SU-DHL-6 (cell line): Measurements from ENCODE around the gene CERKL.

Experiments
- H2AFZ ChIP-seq: fragments of 200-600 bp; sonication (generic); 2 replicates; pipeline ENCODE4 v1.6.1; 2014; ENCODE audit warnings: low read depth, mild to moderate bottlenecking, moderate library complexity, mixed read lengths, antibody characterized with exemption, low read length; ENCODE audit not compliant: severe bottlenecking
- H3F3A ChIP-seq: fragments of 200-600 bp; shearing (Covaris generic); 2 replicates; pipeline ENCODE4 v1.6.0; 2016; ENCODE audit warnings: antibody characterized with exemption, mild to moderate bottlenecking; ENCODE audit not compliant: insufficient read depth
- H3K27ac ChIP-seq: fragments of 200-600 bp; sonication (generic); 2 replicates; pipeline ENCODE4 v1.5.1; 2016; ENCODE audit warnings: low read depth, mild to moderate bottlenecking, low read length, moderate library complexity, mixed read lengths
- H3K27me3 ChIP-seq: fragments of 200-600 bp; sonication (generic), shearing (Covaris generic); 2 replicates; pipeline ENCODE4 v1.6.0; 2014; ENCODE audit warnings: mild to moderate bottlenecking, low read length
- H3K36me3 ChIP-seq: fragments of 200-600 bp; sonication (generic); 2 replicates; pipeline ENCODE4 v1.6.1; 2014; ENCODE audit warnings: mild to moderate bottlenecking, low read length, mixed read lengths
- H3K4me2 ChIP-seq: fragments of 300-600, 200-600 bp; shearing (Covaris generic), sonication (generic); 2 replicates; pipeline ENCODE4 v1.6.0; 2014; ENCODE audit warnings: low read length, low read depth, mild to moderate bottlenecking; ENCODE audit not compliant: poor library complexity, severe bottlenecking
- H3K4me3 ChIP-seq: fragments of 200-600 bp; sonication (generic); 2 replicates; pipeline ENCODE4 v1.5.1; 2014; ENCODE audit warnings: antibody characterized with exemption, low read length, mild to moderate bottlenecking, mixed read lengths; ENCODE audit not compliant: insufficient read depth, poor library complexity, severe bottlenecking
- H3K79me2 ChIP-seq: fragments of 200-600 bp; sonication (generic); 2 replicates; pipeline ENCODE4 v1.6.1; 2014; ENCODE audit warnings: mild to moderate bottlenecking, low read length, moderate library complexity; ENCODE audit not compliant: insufficient read depth
- H3K9ac ChIP-seq: fragments of 200-600 bp; sonication (generic); 2 replicates; pipeline ENCODE4 v1.7.0; 2014; ENCODE audit warnings: mild to moderate bottlenecking, low read length
- H3K9me2 ChIP-seq: fragments of 200-600 bp; sonication (generic); replicated peaks from 2 replicates; pipeline ENCODE4 v1.6.1; 2014; ENCODE audit warnings: low read length; ENCODE audit not compliant: insufficient read depth
- H3K9me3 ChIP-seq: fragments of 200-600 bp; sonication (generic); 2 replicates; pipeline ENCODE4 v1.6.1; 2014; ENCODE audit warnings: low read length, mixed read lengths; ENCODE audit not compliant: insufficient read depth
- H4K20me1 ChIP-seq: fragments of 200-600 bp; sonication (generic); 2 replicates; pipeline ENCODE4 v1.6.1; 2014; ENCODE audit warnings: low read depth, mild to moderate bottlenecking, antibody characterized with exemption, low read length, moderate library complexity, mixed read lengths
- EZH2phosphoT487 ChIP-seq: fragments of 200-600 bp; sonication (generic), shearing (Covaris generic); conservative IDR thresholded peaks from 2 replicates; pipeline ENCODE4 v1.6.1; 2018; ENCODE audit warnings: mild to moderate bottlenecking, antibody characterized with exemption, low read length, moderate library complexity, mixed read lengths
- TF ChIP-seq, protein P1 (sequence below): fragments of 200-600 bp; sonication (generic); IDR thresholded peaks from one replicate; pipeline ENCODE4 v1.5.1; 2017; ENCODE audit warnings: antibody characterized with exemption, mild to moderate bottlenecking, low read length, moderate library complexity; ENCODE audit not compliant: insufficient read depth, poor library complexity, severe bottlenecking

CERKL gene

DNA sequence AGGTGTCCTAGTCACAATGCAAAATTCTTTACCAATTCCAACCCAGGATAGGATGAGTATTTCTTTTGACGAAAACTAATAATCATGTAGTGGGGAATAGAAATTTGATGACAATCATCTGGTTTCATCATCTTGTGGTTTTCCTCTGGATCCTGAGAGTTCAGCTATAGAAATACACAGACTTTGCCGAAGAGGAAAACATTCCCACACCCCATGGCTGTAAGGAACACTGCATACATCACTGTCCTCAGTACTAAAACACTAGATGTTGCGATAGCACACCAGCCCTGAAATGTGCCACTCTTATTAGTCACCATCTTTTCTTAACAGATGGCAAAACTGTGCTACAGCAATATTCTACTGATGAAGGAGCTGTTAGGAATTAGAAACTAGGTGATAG, 29.4 kb downstream of the CERKL start:
- Histone ChIP-seq H3F3A (no peaks in the 10 kb centered on the region), H3K9me2 (no peaks in the 10 kb centered on the region), H3K27ac (no peak overlapping the region), H3K4me3 (no peak overlapping the region), H3K9ac (no peak overlapping the region), H3K36me3 (no peaks in the 10 kb centered on the region), H3K4me2 (no peak overlapping the region), H2AFZ (no peak overlapping the region), H4K20me1 (no peaks in the 10 kb centered on the region), H3K9me3 (no peaks in the 10 kb centered on the region), H3K79me2 (no peaks in the 10 kb centered on the region), H3K27me3 (no peaks in the 10 kb centered on the region)
- TF ChIP-seq, protein P1, sequence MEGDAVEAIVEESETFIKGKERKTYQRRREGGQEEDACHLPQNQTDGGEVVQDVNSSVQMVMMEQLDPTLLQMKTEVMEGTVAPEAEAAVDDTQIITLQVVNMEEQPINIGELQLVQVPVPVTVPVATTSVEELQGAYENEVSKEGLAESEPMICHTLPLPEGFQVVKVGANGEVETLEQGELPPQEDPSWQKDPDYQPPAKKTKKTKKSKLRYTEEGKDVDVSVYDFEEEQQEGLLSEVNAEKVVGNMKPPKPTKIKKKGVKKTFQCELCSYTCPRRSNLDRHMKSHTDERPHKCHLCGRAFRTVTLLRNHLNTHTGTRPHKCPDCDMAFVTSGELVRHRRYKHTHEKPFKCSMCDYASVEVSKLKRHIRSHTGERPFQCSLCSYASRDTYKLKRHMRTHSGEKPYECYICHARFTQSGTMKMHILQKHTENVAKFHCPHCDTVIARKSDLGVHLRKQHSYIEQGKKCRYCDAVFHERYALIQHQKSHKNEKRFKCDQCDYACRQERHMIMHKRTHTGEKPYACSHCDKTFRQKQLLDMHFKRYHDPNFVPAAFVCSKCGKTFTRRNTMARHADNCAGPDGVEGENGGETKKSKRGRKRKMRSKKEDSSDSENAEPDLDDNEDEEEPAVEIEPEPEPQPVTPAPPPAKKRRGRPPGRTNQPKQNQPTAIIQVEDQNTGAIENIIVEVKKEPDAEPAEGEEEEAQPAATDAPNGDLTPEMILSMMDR = no peak
- TF ChIP-seq EZH2phosphoT487 = no peak

DNA sequence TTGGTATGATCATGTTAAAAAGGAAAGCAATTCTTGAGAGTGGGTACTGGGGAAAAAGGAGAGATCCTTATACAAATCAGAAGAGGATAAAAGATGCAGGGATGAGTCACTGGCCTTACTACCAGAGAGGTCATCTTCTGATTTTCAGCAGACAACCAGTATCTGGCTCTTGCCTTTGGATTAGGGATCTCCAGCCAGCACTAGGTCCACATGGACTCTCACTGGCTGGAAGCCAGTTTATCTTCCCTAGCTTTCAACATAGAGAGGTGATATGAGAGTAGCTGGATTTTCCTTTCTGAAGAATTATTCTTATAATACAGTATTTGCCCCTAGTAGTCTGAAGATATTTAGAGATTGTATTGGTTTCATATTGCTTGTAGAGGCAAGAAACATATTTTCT, 30.2 kb downstream of the CERKL start:
- TF ChIP-seq, protein P1 = no peak
- TF ChIP-seq EZH2phosphoT487 = no peak
- H4K20me1 ChIP-seq = no peaks in the 10 kb centered on the region
- no peak overlapping the region for H3K9ac ChIP-seq
- H3K4me3 ChIP-seq = no peak overlapping the region
- no peak overlapping the region for H3K4me2 ChIP-seq
- no peaks in the 10 kb centered on the region for H3K79me2 ChIP-seq
- no peaks in the 10 kb centered on the region for H3K36me3 ChIP-seq
- no peaks in the 10 kb centered on the region for H3K27me3 ChIP-seq
- no peaks in the 10 kb centered on the region for H3K9me2 ChIP-seq
- no peaks in the 10 kb centered on the region for H3F3A ChIP-seq
- H2AFZ ChIP-seq = no peak overlapping the region
- H3K27ac ChIP-seq = no peak overlapping the region
- no peaks in the 10 kb centered on the region for H3K9me3 ChIP-seq

DNA sequence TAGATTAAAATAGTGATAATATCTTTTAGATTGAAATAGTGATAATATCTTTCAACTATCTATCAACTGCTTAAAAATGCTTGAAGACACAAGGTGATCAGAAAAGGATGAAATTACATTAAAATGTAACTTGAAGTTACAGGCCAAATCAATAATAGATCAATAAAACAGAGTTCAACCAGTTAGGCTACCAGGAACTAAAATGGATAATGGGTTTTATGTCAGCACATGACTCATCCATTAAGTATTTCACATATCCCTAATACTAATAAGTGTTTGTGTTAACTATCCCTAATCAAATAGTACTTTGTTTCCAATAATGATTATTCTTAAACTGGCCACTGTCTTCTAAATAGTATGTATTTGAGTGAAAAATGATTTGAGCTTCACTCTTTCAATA, 33.7 kb downstream of the CERKL start:
- Histone ChIP-seq H3K9ac (no peak overlapping the region), H3K9me2 (no peaks in the 10 kb centered on the region), H3K4me2 (no peak overlapping the region), H3K27ac (no peak overlapping the region), H4K20me1 (no peaks in the 10 kb centered on the region), H3K36me3 (no peaks in the 10 kb centered on the region), H3K27me3 (no peaks in the 10 kb centered on the region), H3K79me2 (no peaks in the 10 kb centered on the region), H3K9me3 (no peaks in the 10 kb centered on the region), H3K4me3 (no peak overlapping the region), H2AFZ (no peak overlapping the region), H3F3A (no peaks in the 10 kb centered on the region)
- TF ChIP-seq EZH2phosphoT487 = no peak
- TF ChIP-seq, protein P1 = no peak
